NCI-H2029 (cell line): ENCODE measurements around the gene PTGER3.
"Not testable (repeated sequence)": the region's sequence is repeated elsewhere in the genome, so short reads cannot be mapped to it uniquely, and the experiment has no call there.

Source experiments
- DNase-seq: peaks from one replicate; lab custom pipeline; 2025; lab: John Stamatoyannopoulos, UW

PTGER3 gene

DNA sequence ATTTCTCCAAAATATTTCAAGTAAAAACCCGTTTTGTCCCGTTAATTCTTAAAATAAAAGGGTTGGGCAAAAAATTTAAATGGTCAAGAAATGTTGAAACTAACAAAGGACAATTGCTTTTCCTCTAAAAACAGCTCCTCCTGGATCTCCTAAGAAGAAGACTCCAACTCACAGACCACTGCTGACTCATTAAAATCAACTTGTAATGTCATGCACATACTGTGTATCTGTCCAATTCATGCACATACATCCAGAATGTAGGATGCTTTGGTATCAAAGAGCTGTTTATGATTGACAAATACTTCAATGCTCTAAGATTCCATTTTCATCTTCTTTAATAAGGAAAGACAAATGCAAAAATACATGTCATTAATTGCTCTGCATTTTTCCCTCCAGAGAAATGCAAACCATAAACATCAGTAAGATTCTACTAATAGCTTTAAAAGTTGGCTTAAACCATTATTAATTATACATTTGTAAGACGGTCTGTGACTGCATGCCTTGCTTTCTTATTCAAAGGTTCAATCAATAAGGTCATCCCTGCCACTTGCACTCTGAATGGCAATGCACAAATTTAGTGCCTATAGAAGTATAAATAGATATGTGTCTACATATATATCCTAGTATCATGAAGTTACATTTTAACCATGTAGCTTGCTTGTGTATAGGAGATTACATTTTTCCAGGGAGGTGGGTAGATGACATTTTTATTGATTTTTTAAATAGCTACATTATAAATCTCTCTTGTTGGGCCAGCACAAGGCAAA is 44.7 kb downstream of the PTGER3 start:
- no peak for DNase-seq

DNA sequence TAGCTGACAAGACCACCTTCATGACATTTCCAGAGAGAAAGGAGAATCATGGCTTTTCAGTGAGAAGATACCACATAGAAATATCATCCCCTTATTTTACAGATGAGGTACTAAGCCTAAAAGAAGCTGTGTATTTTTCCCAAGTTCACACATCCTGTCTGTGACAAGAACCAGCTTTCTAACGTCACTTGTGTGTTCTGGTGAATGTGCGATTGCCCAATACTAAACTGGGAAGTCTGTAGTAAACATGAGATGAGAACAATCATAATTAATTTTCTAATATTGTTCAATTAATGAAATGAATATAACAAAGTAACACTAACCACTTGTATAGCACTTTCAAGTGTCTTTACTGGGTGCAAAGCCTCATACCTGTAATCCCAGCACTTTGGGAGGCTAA is 46.0 kb downstream of the PTGER3 start:
- no peak for DNase-seq

DNA sequence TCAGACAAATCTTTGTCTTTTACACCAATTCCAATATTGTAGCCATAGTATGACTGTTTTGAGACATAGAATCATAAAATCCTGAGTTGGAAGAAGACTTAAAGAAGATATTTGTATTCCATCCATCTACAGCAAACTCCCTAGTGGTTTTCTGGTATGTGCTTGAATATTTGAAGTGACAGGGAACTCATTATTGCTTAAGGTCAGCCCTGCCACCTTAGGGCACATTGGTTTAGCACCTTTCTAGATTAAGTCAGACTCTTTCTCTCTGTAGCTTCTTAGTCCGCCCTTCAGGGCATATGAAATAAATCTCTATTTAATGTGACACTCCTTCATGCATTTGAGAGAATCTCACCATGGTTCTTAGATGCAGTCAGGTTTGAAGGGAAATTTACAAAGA is 49.8 kb downstream of the PTGER3 start:
- DNase-seq: no peak

DNA sequence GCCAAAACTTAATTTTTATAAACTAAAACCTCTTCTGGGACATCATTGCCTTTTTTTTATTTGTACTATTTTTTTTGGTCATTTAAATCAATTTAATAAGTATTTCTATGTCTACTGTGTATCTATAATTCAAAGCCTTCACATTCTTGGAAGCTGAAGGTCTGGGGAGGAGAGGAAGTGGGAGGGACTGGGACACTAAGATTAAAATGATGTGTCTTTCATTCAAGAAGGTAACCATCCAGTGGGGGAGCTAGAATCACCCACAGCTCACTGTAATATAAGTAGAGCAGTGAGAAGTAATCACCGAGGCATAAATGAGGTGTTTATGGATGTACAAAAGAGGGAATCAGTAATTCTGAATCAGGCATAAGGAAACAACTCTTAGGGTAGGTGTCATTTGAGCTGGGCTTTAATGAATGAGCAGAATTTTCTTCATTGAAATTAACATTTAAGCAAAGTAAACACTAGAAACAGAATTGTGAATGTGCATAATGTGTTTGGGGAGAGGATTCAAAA is 52.8 kb downstream of the PTGER3 start:
- DNase-seq: no peak

DNA sequence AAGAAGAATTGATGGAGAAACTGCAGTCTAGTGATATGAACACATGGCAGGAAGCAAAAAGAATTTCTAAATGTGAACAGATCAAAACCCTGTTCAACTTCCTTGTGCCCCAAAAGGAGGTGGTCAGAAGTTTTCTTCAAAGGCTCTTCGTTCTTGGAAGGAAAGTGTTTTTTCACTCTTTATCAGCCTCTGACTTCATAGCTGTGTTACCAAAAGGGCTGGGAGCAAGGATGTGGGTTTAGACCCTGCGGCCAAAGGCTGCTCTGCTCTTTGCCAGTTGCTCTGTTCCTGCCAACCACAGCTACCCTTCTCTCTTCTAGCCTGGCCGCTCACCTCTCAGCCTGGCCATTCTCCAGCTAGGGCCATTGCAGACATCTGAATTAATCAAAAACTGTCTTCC is 53.8 kb downstream of the PTGER3 start:
- DNase-seq: no peak

DNA sequence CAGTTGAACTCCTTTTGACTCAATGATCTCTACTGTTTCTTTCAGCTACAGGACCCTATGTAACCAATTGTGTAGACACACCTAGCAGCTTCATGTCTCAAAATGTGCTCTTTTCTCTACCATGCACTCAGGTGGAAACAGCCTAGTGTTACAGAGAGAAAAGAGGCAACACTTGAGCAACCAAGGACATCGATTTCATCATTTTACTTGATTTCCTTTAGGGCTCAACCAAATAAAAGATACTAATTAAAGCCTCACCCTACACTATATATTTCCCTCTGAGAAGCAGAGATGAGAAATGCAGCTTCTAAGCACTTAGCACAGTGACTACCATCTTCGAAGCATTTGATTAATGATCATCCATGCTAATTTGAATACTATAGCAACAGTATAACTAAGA is 55.1 kb downstream of the PTGER3 start:
- DNase-seq: no peak

DNA sequence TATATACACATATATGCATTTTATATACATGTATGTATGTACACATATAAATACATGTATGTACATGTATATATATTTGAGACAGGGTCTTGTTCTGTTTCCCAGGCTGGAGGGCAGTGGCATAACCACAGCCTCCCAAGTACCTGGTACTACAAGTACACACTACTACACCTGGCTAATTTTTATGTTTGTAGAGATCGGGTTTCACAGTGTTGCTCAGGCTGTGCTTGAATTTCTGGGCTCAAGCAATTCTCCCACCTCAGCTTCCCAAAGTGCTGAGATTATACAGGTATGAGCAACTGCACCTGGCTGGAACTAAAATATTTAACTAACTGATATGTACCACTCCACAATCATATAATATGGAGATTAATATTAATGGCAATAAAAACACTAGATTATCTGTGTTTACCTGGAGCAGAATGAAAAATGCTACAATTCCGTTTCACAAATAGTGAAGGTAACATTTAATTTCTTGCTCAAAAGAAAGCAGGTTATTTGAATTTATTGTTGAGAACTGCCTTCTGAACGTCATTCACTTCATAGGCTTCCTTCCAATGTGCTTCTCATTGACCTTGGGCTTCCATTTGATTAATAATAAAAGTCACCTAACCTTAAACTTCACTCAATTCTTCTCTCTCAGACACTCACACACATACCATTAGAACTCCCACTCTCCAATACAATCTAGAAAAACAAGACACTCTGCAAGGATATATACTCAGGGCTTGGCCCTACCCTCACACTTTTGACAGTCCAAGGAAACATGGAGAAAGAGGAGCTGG is 57.0 kb downstream of the PTGER3 start:
- peak; percentile 82 for DNase-seq

DNA sequence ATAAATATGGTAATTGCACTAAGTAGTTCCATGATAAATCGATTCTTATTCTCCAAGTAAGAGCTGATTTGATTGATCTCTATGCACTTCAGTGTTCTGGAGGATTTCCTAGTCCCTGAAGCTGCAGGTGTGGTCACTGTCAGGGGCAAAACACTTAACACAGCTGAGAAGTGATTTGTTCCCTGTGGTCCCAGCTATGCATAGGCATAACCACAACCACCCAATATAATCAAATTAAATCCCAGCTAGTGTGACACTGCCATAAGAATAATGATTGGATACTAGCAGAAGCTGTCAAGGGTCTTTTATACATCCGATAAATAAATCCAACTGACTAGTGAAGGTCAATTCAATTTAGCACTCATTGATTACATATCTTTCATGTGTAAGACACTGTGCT is 60.1 kb downstream of the PTGER3 start:
- no peak for DNase-seq

DNA sequence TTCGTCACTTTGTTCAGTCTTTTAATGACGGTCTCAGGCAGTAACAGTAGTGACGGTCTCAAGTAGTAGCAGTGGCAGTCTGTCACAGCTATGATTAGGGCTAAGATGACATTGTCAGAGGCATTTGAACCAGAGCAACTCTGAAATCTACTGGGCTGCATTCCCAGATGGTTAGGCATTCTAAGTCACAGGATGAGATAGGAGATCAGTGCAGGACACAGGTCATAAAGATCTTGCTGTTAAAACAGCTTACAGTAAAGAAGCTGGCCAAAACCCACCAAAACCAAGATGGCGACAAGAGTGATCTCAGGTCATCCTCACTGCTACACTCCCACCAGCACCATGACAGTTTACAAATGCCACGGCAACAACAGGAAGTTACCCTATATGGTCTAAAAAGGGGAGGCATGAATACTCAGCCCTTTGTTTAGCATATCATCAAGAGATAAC is 61.8 kb downstream of the PTGER3 start:
- DNase-seq: not testable (repeated sequence)

DNA sequence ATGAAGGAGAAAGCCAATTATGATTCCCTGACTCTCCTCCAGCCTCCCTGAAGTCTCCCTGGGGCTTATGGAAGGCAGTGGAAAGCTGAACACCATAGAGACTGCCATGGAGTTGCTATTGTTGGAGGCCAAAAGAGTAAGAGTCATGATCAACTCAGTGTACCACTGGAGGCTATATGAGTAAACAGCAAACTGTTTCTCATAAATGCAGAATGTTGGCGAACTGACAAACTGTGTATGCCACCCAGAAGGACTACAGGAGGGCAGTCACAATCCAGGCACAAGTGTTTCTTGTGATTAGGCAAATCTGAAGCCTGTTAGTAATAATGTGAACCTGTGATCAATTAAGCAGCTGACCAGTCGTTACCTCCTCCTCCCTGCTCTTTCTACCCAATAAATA is 62.3 kb downstream of the PTGER3 start:
- not testable (repeated sequence) for DNase-seq

DNA sequence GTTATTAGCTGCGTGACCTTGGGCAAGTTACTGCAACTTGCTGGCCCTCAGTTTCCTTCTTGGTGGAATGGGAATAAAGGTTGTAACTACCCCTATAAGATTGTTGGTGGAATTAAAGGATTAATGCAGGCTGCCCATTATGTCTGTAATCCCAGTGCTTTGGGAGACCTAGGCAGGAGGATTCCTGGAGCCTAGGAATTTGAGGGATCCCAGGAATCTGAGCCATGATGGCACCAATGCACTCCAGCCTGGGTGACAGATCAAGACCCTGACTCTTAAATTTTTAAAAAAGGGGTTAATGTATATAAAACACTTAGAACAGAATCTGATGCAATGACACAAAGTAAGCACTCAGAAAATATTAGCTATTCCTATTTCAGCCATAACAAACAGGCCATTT is 67.3 kb downstream of the PTGER3 start:
- no peak for DNase-seq

DNA sequence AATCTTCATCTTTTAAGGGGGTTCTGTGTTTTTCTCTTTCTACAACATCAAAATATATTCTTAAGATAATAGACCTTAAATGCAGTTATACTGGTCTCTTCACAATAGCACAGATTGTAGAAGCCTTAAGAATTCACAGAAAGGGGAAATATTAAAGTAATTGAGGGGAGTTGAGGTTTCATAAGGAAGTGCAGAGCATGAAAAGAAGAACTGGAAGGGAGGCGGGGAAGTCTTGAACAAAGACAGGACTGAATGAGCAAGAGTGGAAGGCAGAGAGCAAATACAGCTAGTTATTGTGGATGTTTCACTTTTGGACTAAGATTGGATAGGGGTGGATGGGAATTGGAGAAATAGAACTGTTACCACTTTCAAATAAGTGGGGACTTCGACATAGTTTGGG is 67.7 kb downstream of the PTGER3 start:
- DNase-seq: no peak

DNA sequence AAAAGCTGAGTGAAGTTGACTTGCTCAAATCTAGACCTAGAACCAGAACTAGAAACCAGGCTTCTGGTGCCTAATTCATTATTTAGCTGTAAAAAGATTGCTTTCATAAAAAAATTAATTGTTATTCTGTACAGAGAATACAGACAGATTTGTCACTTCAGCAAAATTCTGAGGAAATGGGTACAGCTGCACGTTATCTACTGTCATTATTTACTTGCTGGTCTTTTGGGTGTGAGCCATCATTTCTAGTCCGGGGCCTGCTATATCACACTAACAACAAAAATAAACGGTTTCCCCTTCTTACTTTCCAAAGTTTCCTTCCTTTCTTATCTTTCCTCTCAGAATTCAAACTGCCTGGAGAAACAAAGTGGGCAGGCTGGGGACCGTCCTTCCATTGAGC is 68.3 kb downstream of the PTGER3 start:
- DNase-seq: no peak

DNA sequence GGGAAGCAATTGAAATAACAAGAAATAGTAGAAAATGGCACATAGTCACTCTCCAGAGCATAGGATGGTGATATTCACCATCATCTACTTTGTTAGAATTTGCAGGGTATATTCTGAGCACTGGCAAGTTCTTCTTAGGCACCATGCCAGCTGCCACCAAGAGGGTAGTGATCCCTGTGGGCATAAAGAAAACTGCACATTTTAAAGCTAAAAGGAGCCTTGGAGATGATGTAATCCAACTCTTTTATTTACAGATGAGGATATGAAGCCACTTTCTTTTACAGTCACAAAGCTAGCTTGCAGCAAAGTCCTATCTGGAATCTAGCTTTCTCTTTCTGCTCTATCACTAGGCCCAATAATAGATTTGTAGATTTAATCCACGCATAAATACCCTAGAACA is 69.0 kb downstream of the PTGER3 start:
- DNase-seq: no peak

DNA sequence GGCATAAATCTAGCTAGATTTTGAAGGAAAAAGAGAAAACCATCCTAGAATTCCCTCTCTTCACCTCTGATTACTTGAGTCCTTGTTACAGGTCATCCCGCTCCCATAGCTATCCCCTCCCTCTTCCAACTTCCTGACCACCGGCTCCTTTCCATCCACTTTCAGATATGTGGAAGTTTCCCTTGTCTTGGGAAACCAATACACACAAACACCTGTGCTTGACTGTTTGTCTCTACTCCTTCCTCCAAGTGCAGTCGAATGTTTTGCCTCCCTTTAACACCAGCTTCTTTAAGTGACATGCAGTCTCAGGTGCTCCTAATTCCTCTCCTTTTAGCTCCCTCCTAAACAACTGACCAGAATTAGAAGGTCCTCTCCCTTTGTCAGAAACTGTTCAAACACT is 70.0 kb downstream of the PTGER3 start:
- no peak for DNase-seq

DNA sequence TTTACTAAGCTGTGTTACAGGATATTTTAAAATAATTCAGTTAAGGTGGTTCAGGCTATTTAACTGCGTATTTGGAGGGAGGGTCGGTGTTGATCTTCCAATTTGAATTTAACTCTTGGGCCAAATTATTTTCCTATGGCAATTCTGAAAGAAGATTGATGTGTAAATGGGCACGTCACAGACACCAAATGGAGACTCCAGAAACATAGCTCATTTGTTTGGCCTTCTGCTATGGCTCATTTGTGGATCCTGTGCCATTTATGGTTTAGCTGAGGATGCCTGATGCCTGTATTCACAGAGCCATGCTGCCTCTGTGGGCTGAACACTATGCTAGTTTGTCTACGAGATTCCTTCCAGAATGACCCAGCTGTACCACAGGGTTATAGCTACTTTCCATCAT is 70.6 kb downstream of the PTGER3 start:
- no peak for DNase-seq

DNA sequence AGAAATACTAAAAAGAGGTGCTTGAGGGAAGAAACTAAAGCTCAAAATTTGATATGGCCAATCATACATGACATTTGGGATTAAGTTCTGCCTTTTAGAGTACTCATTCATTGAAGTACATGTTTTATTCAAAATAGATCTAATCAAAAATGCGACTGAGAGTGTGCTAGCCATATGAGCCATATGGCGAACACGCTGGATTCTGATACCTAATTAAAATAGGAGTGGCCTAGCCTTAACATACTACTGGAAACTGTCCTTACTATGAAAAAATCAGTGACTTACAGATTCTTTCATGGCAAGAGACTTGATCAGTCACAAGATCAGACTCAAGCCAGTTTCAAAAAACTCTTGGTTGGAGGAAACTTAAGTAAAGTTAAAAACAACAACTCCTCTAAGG is 73.9 kb downstream of the PTGER3 start:
- DNase-seq: no peak

DNA sequence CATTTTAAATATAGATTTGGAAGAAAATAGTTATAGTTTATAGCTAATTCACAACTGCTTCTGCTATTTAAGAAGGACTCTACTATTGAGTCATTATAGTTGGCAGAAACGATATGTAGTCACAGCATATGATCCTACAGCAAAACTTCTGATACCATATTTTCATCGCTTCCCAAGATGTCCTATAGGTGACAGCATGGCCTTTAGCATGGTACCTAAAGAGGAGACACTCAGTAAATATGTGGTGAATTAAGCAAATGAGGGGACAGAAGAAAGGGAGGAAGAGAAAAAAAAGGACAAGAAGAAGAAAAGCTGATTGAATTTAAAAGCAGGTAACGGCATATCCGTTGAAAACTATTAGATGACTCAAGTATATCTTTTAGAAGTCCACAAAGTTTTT is 77.2 kb downstream of the PTGER3 start:
- no peak for DNase-seq

DNA sequence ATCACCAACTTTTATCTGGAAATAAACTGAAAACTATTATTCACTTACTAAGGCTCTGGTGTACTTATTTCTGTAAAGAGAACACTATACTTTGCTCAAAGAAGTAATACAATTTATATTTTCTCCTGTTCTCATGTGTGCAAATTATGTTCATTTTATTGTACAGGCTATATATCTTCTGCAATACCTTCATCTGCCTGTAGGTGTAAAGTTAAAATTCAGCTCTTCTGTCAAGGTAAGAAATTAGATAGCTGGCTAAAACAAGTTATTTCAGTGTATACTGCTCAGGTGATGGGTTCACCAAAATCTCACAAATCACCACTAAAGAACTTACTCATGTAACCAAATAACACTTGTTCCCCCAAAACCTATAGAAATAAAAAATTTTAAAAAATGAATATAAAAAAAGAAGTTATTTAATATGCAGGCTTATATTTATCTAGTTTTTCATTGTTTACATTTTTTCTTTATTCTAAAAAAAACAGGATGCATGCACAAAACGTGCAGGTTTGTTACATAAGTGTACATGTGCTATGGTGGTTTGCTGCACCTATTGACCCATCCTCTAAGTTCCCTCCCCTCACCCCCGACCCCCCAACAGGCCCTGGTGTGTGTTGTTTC is 81.5 kb downstream of the PTGER3 start:
- no peak for DNase-seq

DNA sequence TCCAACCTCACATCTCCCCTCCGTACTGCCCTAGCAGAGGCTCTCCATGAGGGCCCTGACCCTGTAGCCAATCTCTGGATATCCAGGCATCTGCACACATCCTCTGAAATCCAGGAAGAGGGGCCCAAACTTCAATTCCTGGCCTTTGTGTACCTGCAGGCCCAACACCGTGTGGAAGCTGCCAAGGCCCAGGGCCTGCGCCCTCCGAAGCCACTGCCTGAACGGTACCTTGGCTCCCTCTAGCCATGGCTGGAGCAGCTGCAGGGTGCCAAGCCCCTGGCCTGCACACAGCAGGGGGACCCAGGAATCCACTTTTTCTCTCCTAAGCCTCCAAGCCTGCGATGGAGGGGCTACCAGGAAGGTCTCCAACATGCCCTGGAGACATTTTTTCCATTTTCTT is 84.2 kb downstream of the PTGER3 start:
- no peak for DNase-seq

DNA sequence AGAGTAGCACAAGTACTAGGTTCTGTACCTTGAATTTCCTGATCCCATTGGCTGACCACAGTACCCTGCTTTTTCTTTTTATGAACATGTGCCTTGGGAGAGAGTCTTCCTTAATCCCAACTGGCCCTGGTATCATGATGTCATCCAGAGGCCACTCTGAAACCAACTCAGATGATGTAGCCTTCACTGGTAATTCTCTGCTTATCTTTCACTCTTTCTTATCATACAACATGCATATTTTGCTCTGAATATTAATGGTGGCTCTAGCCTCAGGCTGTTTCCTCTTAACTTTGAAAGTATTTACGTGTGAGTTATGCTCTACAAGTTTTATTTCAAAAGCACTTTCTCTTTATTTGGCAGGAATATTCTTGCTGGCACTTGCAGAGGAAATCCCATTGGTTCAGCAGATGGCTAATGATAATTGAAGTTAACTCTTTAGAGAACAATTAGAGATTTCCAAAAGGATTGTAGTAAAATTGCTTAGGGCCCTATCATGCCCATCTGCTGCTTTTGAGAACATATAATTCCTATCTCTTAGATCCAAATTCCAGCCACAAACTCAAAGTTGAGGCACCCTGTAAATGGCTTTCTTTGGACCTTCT is 86.1 kb downstream of the PTGER3 start:
- no peak for DNase-seq

DNA sequence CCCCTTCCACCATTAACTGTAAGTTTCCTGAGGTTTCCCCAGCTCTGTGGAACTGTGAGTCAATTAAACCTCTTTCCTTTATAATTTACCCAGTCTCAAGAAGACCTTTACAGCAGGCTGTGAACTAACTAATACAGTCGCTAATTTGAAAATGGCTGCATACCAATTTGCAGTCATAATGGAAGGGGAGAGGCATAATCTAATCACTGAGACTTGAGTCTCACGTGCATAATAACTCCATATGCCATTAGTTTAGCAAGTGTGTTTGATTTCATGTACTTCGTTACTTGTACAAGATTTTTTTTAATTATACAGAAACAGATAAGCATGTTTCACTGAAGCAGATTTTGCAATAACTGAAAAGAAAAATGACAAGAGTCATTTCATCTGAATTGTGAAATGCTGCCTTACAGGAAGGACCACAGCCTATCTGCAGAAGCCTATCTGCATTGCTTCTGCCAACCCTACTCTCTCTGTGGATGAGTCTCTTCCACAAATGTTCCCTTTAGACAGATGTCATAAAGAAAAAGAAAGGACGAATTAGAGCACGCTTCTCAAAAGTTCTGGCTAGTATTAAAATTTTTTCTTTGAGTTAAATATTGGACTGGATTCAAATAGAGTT is 99.1 kb downstream of the PTGER3 start:
- no peak for DNase-seq
